ENCODE data around the gene RGS7. TPM values are rescaled to one million over a fixed set of nuclear protein-coding genes. Genes with fewer than 3 reads are reported as not detected.
A peak's percentile ranks its signal among the peaks of the same experiment; 100 is the strongest.

The RGS7 gene
- total and polyA plus RNA-seq, 2 of the 8 experiments (the other 6 are each of a cell fraction or from before 2014, with no cell fraction given): 1.6 to 3.0 TPM

GRCh38 chr1:240998441-240999015 lies 358.5 kb downstream of the RGS7 start:
- Histone ChIP-seq H4K20me1 (replicated peaks in 1 of 2; ENCODE audit: control insufficient read depth in 1 of 2, insufficient read depth in 2 of 2, low read length in 2 of 2) (no peaks in the 10 kb centered on the region), H3K36me3 (ENCODE audit: control insufficient read depth in 2 of 4, insufficient read depth in 4 of 4, low read length in 3 of 4) (no peaks in the 10 kb centered on the region), H2AK5ac (ENCODE audit: low read depth, low read length) (no peak overlapping the region), H3K9me3 (ENCODE audit: insufficient read depth in 2 of 2, low read depth in 1 of 2, low read length in 1 of 2) (no peaks in the 10 kb centered on the region), H2BK5ac (ENCODE audit: low read depth, low read length) (peak overlapping the region; percentile 44; the same call in 1 of the 2 replicates), H3K14ac (ENCODE audit: insufficient read length) (no peak overlapping the region), H3K4me3 (ENCODE audit: extremely low read depth in 1 of 4, insufficient read depth in 2 of 4, low read depth in 3 of 4, low read length in 4 of 4) (no peak overlapping the region), H2AFZ (ENCODE audit: low read length) (no peak overlapping the region), H2BK120ac (replicated peaks; ENCODE audit: low read depth, low read length) (no peak overlapping the region), H2BK20ac (ENCODE audit: low read length) (no peak overlapping the region), H3K27ac (ENCODE audit: low read depth, low read length) (no peak overlapping the region), H3K79me2 (ENCODE audit: control insufficient read depth in 1 of 2, insufficient read depth in 2 of 2, low read length in 2 of 2) (no peaks in the 10 kb centered on the region), H3K23ac (ENCODE audit: insufficient read length) (no peak overlapping the region), H3K4ac (replicated peaks; ENCODE audit: insufficient read length, low read depth, low read length) (no peak overlapping the region), H3K27me3 (replicated peaks in 1 of 4; ENCODE audit: control insufficient read depth in 3 of 4, extremely low read depth in 1 of 4, insufficient read depth in 3 of 4, low read length in 3 of 4) (no peaks in the 10 kb centered on the region), H3K9ac (replicated peaks in 1 of 4; ENCODE audit: extremely low read depth in 1 of 4, low read depth in 3 of 4, low read length in 3 of 4) (no peak overlapping the region), H3K18ac (ENCODE audit: extremely low read depth, low read length) (peak overlapping the region; percentile 48; the same call in 1 of the 2 replicates), H2BK15ac (ENCODE audit: low read length) (peak overlapping the region; percentile 72; the same call in 1 of the 2 replicates), H3K56ac (replicated peaks; ENCODE audit: insufficient read length, low read depth, low read length) (no peak overlapping the region), H4K91ac (replicated peaks; ENCODE audit: insufficient read length, low read length) (no peak overlapping the region), H3K4me1 (replicated peaks in 1 of 4; ENCODE audit: control insufficient read depth in 3 of 4, insufficient read depth in 4 of 4, low read length in 3 of 4) (peaks cover 0 to 3% (median 0%) of the 10 kb centered on the region in 4 experiments; a peak in 1 of 7 replicates), H4K5ac (ENCODE audit: insufficient read length, low read depth, low read length) (no peak overlapping the region), H3K79me1 (ENCODE audit: low read depth, low read length) (no peaks in the 10 kb centered on the region), H3K23me2 (ENCODE audit: low read depth, low read length) (no peaks in the 10 kb centered on the region), H4K8ac (ENCODE audit: extremely low read depth, insufficient read depth, low read length) (no peak overlapping the region; the same call in 1 of the 2 replicates), H3K4me2 (ENCODE audit: insufficient read depth in 1 of 2, low read depth in 2 of 2, low read length in 2 of 2) (no peak overlapping the region), H2BK12ac (ENCODE audit: low read depth, low read length) (peak overlapping the region; percentile 50; the same call in 1 of the 2 replicates)
- 85% methylated on average over 18 of the region's 18 CpGs; no CpG with 5 or more reads in 1 of the 2 experiments for WGBS, 2 experiments (ENCODE audit: extremely low coverage in 1 of 2, insufficient coverage in 1 of 2, insufficient read length in 1 of 2, insufficient replicate concordance in 2 of 2, low coverage in 1 of 2, low lambda C conversion rate in 2 of 2, missing lambda C conversion rate in 1 of 2)
- FAIRE-seq: no peak
- DNase-seq (ENCODE audit: low read depth in 1 of 2, low spot score in 2 of 2): no peak
- POLR2A ChIA-PET (ENCODE audit: partially characterized antibody): no interaction called here
- CTCF ChIA-PET (ENCODE audit: partially characterized antibody): interaction anchor here (0.6 to 2.2 kb wide), 3 partner anchors 8 to 185 kb away, joined by 3 to 4 read pairs (median 3); no protein-coding TSS in a partner anchor
- TF ChIP-seq KDM1A (IDR thresholded peaks at IDR 0.05; ENCODE audit: borderline replicate concordance, low read length) (no peak), YY1 (IDR thresholded peaks at IDR 0.05; ENCODE audit: low read depth, low read length) (no peak), TAF7 (optimal IDR thresholded peaks at IDR 0.05; ENCODE audit: borderline replicate concordance, low read depth, low read length) (no peak), RNF2 (IDR thresholded peaks at IDR 0.05; ENCODE audit: borderline replicate concordance, low read depth, low read length, missing control alignments, poor library complexity, severe bottlenecking) (no peak), CREB1 (IDR thresholded peaks at IDR 0.05) (no peak), SP2 (IDR thresholded peaks at IDR 0.05; ENCODE audit: low read length) (no peak), TAF1 (IDR thresholded peaks at IDR 0.05; ENCODE audit: low read depth, low read length) (no peak), CHD2 (IDR thresholded peaks at IDR 0.05; ENCODE audit: low read length) (no peak), ATF2 (IDR thresholded peaks at IDR 0.05; ENCODE audit: low read length) (no peak), TCF12 (IDR thresholded peaks at IDR 0.05; ENCODE audit: low read depth, low read length) (no peak), ATF3 (IDR thresholded peaks at IDR 0.05; ENCODE audit: insufficient read depth, low read depth, low read length) (no peak)
